ENCODE results near the gene DNAJC1.
"Not testable (repeated sequence)": the region's sequence is repeated elsewhere in the genome, so short reads cannot be mapped to it uniquely, and the experiment has no call there.

The DNAJC1 gene

GRCh38 chr10:21823617-21824016, 179.9 kb downstream of the DNAJC1 start:
- DNase-seq = no peak

GRCh38 chr10:21822273-21822672, 181.3 kb downstream of the DNAJC1 start:
- not testable (repeated sequence) for DNase-seq

- DNase-seq = no peak
These were observed 182.6 kb downstream of the DNAJC1 start for GRCh38 chr10:21820952-21821351.

GRCh38 chr10:21818416-21818815, 185.1 kb downstream of the DNAJC1 start:
- DNase-seq = not testable (repeated sequence)

- peak in 1 of 3 experiments; percentile 7 for DNase-seq
These were observed 188.7 kb downstream of the DNAJC1 start for GRCh38 chr10:21814866-21815265.

GRCh38 chr10:21813946-21814345, 189.6 kb downstream of the DNAJC1 start:
- no peak for DNase-seq

GRCh38 chr10:21811245-21811585, 192.3 kb downstream of the DNAJC1 start:
- no peak for DNase-seq

GRCh38 chr10:21810582-21811244, 192.8 kb downstream of the DNAJC1 start:
- no peak for DNase-seq

- DNase-seq = no peak
These were observed 195.0 kb downstream of the DNAJC1 start for GRCh38 chr10:21808550-21808949.

GRCh38 chr10:21807180-21807579, 196.3 kb downstream of the DNAJC1 start:
- peak in 1 of 3 experiments; percentile 35 for DNase-seq

- peak in 1 of 3 experiments; percentile 46 for DNase-seq
These were observed 200.2 kb downstream of the DNAJC1 start for GRCh38 chr10:21803374-21803773.

GRCh38 chr10:21801609-21802008, 201.9 kb downstream of the DNAJC1 start:
- DNase-seq = no peak

GRCh38 chr10:21797984-21798765, 205.4 kb downstream of the DNAJC1 start:
- DNase-seq = no peak

GRCh38 chr10:21797533-21797932, 206.0 kb downstream of the DNAJC1 start:
- no peak for DNase-seq

- no peak for DNase-seq
These were observed 212.3 kb downstream of the DNAJC1 start for GRCh38 chr10:21791276-21791675.

GRCh38 chr10:21776883-21777282, 226.6 kb downstream of the DNAJC1 start:
- DNase-seq = no peak

- DNase-seq = no peak
These were observed 232.3 kb downstream of the DNAJC1 start for GRCh38 chr10:21771219-21771618.

- DNase-seq = no peak
These were observed 234.5 kb downstream of the DNAJC1 start for GRCh38 chr10:21769041-21769440.

- no peak for DNase-seq
These were observed 238.9 kb downstream of the DNAJC1 start for GRCh38 chr10:21764466-21765189.

- no peak for DNase-seq
These were observed 243.2 kb downstream of the DNAJC1 start for GRCh38 chr10:21760332-21760731.

- no peak for DNase-seq
These were observed 244.3 kb downstream of the DNAJC1 start for GRCh38 chr10:21759232-21759631.

GRCh38 chr10:21758696-21759095, 244.8 kb downstream of the DNAJC1 start:
- no peak for DNase-seq

GRCh38 chr10:21758239-21758638, 245.3 kb downstream of the DNAJC1 start:
- no peak for DNase-seq

Measured in NCI-H1417 (cell line).